ENCODE measurements around the gene ZFTA. TPM values are rescaled to one million over a fixed set of nuclear protein-coding genes. Genes with fewer than 3 reads are reported as not detected.
A peak's percentile ranks its signal among the peaks of the same experiment; 100 is the strongest.

ZFTA gene
- total RNA-seq, 1 donor from 2014 or later: 6.5 TPM

DNA sequence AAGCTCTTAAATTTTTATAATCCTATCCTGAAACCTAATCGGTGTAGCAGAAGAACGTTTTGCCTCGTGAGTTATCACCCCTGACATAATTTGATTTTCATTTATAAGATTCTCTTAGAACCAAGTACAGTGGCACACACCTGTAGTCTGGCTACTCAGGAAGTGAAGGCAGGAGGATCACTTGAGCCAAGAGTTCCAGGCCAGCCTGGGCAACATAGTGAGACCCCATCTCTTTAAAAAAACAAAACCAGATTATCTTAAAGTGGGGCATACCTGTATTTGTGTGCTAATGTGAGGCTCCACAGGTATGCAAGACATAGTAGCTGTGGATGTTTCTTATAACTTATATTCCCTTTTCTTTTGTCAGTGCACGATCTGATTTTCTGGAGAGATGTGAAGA lies 19.0 kb downstream of the ZFTA start:
- no peak for DNase-seq (ENCODE audit: low spot score)

DNA sequence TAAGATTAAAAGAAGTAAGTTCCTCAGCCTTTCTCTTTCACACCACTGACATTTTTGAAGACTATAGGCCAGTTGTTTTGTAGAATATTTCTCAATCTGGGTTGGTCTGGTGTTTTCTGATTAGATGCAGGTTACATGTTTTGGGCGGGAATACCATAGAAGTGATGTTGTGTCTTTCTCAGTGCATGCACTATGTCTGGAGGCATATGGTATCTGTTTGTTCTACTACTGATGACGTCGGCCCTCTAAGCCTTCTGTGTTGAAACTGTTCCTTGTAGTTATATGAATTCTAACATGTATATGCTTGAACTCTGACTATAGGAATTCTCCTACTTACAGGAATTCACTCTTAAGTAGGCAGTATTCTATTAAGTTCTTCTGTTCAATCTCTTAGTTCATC lies 21.6 kb downstream of the ZFTA start:
- DNase-seq (ENCODE audit: low spot score): no peak

DNA sequence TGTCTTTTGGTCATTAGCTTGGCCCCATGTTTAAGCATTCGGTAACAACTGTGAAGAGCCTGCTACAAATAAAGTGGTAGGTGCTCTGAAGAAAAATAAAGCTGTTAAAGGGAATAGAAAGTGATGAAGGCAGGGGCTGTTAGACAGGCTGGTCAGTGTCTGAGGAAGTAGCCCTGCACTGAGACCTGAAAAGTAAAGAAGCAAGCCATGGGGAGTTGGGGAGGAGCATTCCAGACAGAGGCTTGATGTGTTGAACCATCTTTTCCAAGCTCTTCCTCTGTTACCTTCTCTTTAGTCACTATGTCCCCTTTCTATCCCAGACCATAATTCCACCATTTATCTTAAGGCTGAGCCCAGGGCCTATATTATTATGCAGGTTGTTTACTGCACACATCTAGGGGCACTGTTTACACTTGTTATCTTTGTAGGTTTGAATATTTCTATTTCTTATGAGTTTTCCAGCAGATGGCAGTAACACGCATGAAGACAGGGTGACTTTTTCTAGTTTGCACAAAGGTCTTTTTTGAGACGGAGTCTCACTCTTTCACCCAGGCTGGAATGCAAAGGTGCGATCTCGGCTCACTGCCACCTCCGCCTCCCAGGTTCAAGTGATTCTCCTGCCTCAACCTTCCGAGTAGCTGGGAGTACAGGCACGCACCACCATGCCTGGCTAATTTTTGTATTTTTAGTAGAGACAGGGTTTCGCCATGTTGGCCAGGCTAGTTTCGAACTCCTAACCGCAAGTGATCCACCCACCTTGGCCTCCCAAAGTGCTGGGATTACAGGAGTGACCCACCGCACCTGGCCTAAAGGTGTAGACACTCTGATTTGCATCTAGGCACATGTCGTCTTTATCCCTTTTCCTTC lies 23.0 kb downstream of the ZFTA start:
- DNase-seq (ENCODE audit: low spot score): no peak

DNA sequence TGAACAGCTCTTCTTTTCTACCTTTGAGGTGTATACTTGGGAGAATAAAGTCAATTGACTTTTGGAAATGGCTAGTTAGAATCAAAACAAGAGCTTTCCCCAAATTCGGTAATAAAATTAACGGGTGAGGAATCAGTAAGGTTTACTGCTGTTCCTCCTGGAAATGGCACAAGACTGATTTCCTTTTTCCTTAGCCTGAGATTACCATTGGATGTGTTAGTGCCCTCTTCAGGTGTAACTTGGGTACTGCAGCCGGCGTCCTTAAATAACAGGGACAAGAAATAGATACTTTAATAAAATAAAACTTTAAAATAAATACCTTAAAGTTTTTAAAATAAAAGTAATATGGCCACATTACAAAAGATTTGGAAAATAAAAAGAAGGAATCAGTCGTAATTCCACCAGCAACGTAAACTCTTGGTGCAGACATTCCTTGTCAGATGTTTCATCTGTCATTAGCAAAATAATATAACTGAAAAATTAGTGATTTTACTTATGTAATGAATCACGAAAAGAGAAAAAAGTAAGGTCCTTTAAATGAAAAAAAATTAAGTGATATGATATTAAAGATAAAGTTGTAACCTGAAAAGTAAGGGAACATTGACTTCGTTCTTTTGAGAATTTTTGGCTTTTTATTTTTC lies 29.7 kb downstream of the ZFTA start:
- DNase-seq (ENCODE audit: low spot score): peak; percentile 78

DNA sequence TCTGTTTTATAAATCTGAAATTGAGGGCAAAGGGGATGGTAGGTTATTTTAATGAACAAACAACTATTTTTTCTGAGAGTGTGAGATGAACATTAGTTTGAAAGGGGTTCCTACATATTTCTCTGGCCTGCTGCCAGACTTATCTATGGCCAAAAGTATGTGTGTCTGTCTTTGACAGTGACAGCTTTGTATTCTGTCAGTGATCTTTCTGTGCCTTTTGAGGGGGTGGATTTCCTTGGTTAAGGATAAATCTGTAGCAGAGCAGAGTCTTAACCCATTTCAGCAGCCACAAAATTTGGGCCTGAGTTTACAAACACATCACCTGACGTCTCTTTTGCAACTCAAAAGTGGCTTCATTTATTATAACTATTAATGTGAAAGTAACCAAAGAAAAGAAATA lies 30.9 kb downstream of the ZFTA start:
- no peak for DNase-seq (ENCODE audit: low spot score)

DNA sequence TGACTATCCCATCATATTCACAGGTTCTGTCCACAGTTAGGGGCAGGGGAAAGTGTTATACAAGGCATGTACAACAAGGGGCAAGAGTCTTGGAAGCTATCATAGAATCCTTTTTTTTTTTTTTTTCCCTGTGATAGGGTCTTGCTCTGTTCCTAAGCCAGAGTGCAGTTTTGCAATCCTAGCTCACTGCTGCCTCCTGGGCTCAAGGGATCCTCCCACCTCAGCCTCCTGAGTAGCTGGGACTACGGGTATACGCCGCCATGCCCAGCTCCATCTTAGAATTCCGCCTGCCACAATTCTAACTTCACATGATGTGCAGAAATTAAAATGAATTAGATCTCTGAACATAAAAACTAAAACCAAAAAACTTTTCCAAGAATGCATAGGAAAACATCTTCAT lies 31.7 kb downstream of the ZFTA start:
- no peak for DNase-seq (ENCODE audit: low spot score)

DNA sequence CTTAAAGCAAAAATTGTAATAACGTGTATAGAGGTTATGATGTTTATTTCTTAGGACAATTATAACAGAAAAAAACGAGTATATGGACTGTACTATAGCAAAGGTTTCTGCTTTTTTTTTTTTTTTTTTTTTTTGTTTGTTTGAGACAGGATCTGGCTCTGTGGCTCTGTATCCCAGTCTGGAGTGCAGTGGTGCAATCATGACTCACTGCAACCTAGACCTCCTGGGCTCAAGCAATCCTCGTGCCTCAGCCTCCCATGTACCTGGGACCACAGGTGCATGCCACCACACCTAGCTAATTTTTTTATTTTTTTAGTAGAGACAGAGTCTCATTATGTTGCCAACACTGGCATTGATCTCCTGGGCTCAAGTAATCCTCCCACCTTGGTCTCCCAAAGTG lies 39.2 kb downstream of the ZFTA start:
- DNase-seq (ENCODE audit: low spot score): no peak

DNA sequence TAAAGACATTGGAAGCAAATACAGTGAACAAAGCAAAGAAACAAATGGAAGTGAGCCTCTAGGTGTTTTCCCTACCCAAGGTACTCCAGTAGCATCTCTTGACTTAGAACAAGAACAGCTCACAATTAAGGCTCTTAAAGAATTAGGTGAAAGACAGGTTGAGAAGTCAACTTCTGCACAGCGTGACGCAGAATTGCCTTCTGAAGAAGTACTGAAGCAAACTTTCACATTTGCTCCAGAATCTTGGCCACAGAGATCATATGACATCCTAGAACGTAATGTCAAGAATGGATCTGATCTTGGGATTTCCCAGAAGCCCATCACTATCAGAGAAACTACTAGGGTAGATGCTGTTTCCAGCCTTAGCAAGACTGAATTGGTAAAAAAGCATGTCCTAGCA lies 48.0 kb downstream of the ZFTA start:
- DNase-seq (ENCODE audit: low spot score): no peak

DNA sequence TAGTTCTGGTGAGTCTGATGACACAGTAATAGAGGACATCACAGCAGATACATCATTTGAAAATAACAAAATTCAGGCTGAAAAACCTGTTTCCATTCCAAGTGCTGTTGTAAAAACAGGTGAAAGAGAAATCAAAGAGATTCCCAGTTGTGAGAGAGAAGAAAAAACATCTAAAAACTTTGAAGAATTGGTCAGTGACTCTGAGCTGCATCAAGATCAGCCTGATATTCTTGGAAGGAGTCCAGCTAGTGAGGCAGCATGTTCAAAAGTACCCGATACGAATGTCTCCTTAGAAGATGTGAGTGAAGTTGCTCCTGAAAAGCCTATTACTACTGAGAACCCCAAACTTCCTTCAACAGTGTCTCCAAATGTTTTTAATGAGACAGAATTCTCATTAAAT lies 48.6 kb downstream of the ZFTA start:
- DNase-seq (ENCODE audit: low spot score): no peak

DNA sequence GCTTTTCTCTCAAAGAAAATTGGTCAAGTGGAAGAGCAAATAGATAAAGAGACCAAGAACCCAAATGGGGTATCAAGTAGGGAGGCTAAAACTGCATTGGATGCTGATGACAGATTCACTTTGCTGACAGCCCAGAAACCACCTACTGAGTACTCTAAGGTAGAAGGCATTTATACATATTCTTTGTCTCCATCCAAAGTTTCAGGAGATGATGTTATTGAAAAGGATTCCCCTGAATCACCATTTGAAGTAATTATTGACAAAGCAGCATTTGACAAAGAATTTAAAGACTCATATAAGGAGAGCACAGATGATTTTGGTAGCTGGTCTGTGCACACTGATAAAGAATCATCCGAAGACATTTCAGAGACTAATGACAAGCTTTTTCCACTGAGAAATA lies 49.6 kb downstream of the ZFTA start:
- no peak for DNase-seq (ENCODE audit: low spot score)

Other genes with a start within 250 kb of the ZFTA start
- 56.7 TPM for gene PLAAT4, start 232.0 kb downstream of the ZFTA start, total RNA-seq
- gene PLAAT2, start 205.4 kb downstream of the ZFTA start, total RNA-seq: 1.1 TPM
- gene PLAAT3, start 154.3 kb downstream of the ZFTA start, total RNA-seq: 26.6 TPM
- 71.0 TPM for gene ATL3, start 97.4 kb downstream of the ZFTA start, total RNA-seq
- 67.3 TPM for gene RTN3, start 87.3 kb downstream of the ZFTA start, total RNA-seq
- gene SPINDOC, start 44.7 kb upstream of the ZFTA start, total RNA-seq: 13.0 TPM
- 61.5 TPM for gene MARK2, start 70.3 kb upstream of the ZFTA start, total RNA-seq
- 2.0 TPM for gene RCOR2, start 148.4 kb upstream of the ZFTA start, total RNA-seq
- gene NAA40, start 170.2 kb upstream of the ZFTA start, total RNA-seq: 26.4 TPM
- gene COX8A, start 205.8 kb upstream of the ZFTA start, total RNA-seq: 291 TPM
- gene OTUB1, start 217.7 kb upstream of the ZFTA start, total RNA-seq: 75.5 TPM